GM23338 (cell line): ENCODE measurements around the gene RPP40. TPM values are rescaled to one million over a fixed set of nuclear protein-coding genes. Genes with fewer than 3 reads are reported as not detected.
A peak's percentile ranks its signal among the peaks of the same experiment; 100 is the strongest.

Experiments used
- ATAC-seq: fragments of 200-7000 bp; cut with Tn5 transposase; 3 replicates; pipeline ENCODE4 v1.9.1; 2020
- DNase-seq: peaks from one replicate; pipeline ENCODE4 v3.0.0-alpha.2; 2015; ENCODE audit warnings: low spot score
- H2AFZ ChIP-seq: fragments of 200-600 bp; sonication (generic); 2 replicates; pipeline ENCODE4 v1.8.0; 2016; ENCODE audit warnings: antibody characterized with exemption, mild to moderate bottlenecking, moderate library complexity
- H3F3A ChIP-seq: fragments of 200-600 bp; sonication (generic); replicated peaks from 2 replicates; pipeline ENCODE4 v1.8.0; 2017; ENCODE audit warnings: antibody characterized with exemption, mixed run types, low read depth
- H3K27ac ChIP-seq: fragments of 200-600 bp; sonication (generic); 2 replicates; pipeline ENCODE4 v1.6.1; 2016; ENCODE audit warnings: low read depth
- H3K27me3 ChIP-seq: fragments of 200-600 bp; sonication (generic); 2 replicates; pipeline ENCODE4 v1.8.0; 2016; ENCODE audit warnings: mild to moderate bottlenecking, mixed run types, moderate library complexity; ENCODE audit not compliant: insufficient read depth
- H3K36me3 ChIP-seq: fragments of 200-600 bp; sonication (generic); 2 replicates; pipeline ENCODE4 v1.8.0; 2016; ENCODE audit warnings: mild to moderate bottlenecking; ENCODE audit not compliant: insufficient read depth
- H3K4me1 ChIP-seq: fragments of 200-600 bp; sonication (generic); 2 replicates; pipeline ENCODE4 v1.8.0; 2016; ENCODE audit warnings: mild to moderate bottlenecking, moderate library complexity; ENCODE audit not compliant: insufficient read depth
- H3K4me2 ChIP-seq: fragments of 200-600 bp; sonication (generic); 2 replicates; pipeline ENCODE4 v1.7.1; 2017; ENCODE audit warnings: mixed run types
- H3K4me3 ChIP-seq: fragments of 200-600 bp; sonication (generic); 2 replicates; pipeline ENCODE4 v1.6.1; 2016; ENCODE audit warnings: mixed run types
- H3K79me2 ChIP-seq: fragments of 200-600 bp; sonication (generic); replicated peaks from 2 replicates; pipeline ENCODE4 v1.8.0; 2017; ENCODE audit warnings: mild to moderate bottlenecking; ENCODE audit not compliant: insufficient read depth
- H3K9me2 ChIP-seq: fragments of 200-600 bp; sonication (generic); 2 replicates; pipeline ENCODE4 v1.8.0; 2017; ENCODE audit not compliant: insufficient read depth
- H4K20me1 ChIP-seq: fragments of 200-600 bp; sonication (generic); replicated peaks from 2 replicates; pipeline ENCODE4 v1.8.0; 2017; ENCODE audit warnings: mild to moderate bottlenecking; ENCODE audit not compliant: insufficient read depth
- H3K27ac Mint-ChIP-seq: 2 replicates; pipeline ENCODE4 v1.8.0; 2020; ENCODE audit warnings: inconsistent platforms, mild to moderate bottlenecking, moderate library complexity, mixed read lengths
- H3K27me3 Mint-ChIP-seq: 3 replicates; pipeline ENCODE4 v1.8.0; 2022; ENCODE audit warnings: low read depth, mild to moderate bottlenecking, moderate library complexity, mixed read lengths, inconsistent platforms; ENCODE audit not compliant: insufficient read depth, poor library complexity
- H3K36me3 Mint-ChIP-seq: 3 replicates; pipeline ENCODE4 v1.8.0; 2021; ENCODE audit warnings: low read depth, mild to moderate bottlenecking, inconsistent platforms, moderate library complexity, mixed read lengths
- H3K4me1 Mint-ChIP-seq: 3 replicates; pipeline ENCODE4 v1.8.0; 2020; ENCODE audit warnings: mild to moderate bottlenecking, inconsistent platforms, mixed read lengths
- H3K4me3 Mint-ChIP-seq: 3 replicates; pipeline ENCODE4 v1.8.0; 2021; ENCODE audit warnings: moderate library complexity, mild to moderate bottlenecking, inconsistent platforms, mixed read lengths
- H3K9me3 Mint-ChIP-seq: 3 replicates; pipeline ENCODE4 v1.8.0; 2020; ENCODE audit warnings: moderate library complexity, mild to moderate bottlenecking, inconsistent platforms, mixed read lengths
- CREB1 ChIP-seq: fragments of 250-450 bp; sonication (Bioruptor Pico); IDR thresholded peaks from 2 replicates; pipeline ENCODE4 v1.5.0; 2020; ENCODE audit warnings: low read depth, mild to moderate bottlenecking, moderate library complexity
- EZH2 ChIP-seq: fragments of 200-600 bp; sonication (generic); IDR thresholded peaks from one replicate; pipeline ENCODE4 v1.8.0; 2017; ENCODE audit warnings: antibody characterized with exemption, mild to moderate bottlenecking, low read depth; ENCODE audit not compliant: unreplicated experiment
- EZH2phosphoT487 ChIP-seq: fragments of 200-600 bp; sonication (generic); IDR thresholded peaks from one replicate; pipeline ENCODE4 v1.8.1; 2018; ENCODE audit warnings: antibody characterized with exemption; ENCODE audit not compliant: unreplicated experiment
- JUNB ChIP-seq: IDR thresholded peaks from one replicate; pipeline ENCODE4 v1.6.1; 2016; ENCODE audit warnings: antibody characterized with exemption; ENCODE audit not compliant: unreplicated experiment
- NANOG ChIP-seq: IDR thresholded peaks from 2 replicates; pipeline ENCODE4 v1.6.1; 2016; ENCODE audit warnings: antibody characterized with exemption, borderline replicate concordance
- POLR2AphosphoS5 ChIP-seq: IDR thresholded peaks from 2 replicates; pipeline ENCODE4 v1.6.1; 2016; ENCODE audit warnings: antibody characterized with exemption, low read depth
- STAT1 ChIP-seq: IDR thresholded peaks from one replicate; pipeline ENCODE4 v1.6.1; 2016; ENCODE audit warnings: antibody characterized with exemption; ENCODE audit not compliant: unreplicated experiment
- ZNF114 ChIP-seq: fragments of 250-450 bp; sonication (Bioruptor Pico); IDR thresholded peaks from 2 replicates; pipeline ENCODE4 v1.5.0; 2020; ENCODE audit warnings: mild to moderate bottlenecking, moderate library complexity
- ZNF331 ChIP-seq: fragments of 250-450 bp; sonication (Bioruptor Pico); IDR thresholded peaks from 2 replicates; pipeline ENCODE4 v1.5.0; 2020; ENCODE audit warnings: low read depth, mild to moderate bottlenecking, moderate library complexity
- polyA plus RNA-seq: library from polyadenylated mRNA; unstranded; fragments of >200 nt; fragmentation: Nextera tagmentation; extraction: Ambion mirVana; gene quantifications from 2 replicates; pipeline ENCODE4 v1.2.1, GENCODE V29; 2016
- total RNA-seq: library from RNA; depleted of rRNA; stranded (reverse); fragments of >200 nt; shearing (Covaris generic); gene quantifications from 2 replicates; pipeline ENCODE4 v1.2.3, GENCODE V29; 2014
- TF ChIP-seq, protein P1 (sequence below), 2 experiments: fragments of 200-600 bp in 1 of 2; sonication (generic) in 1 of 2; conservative IDR thresholded peaks; 2 replicates each; pipeline versions ENCODE4 v1.5.1 to v1.6.1; 2016 to 2017; ENCODE audit warnings: antibody characterized with exemption in 2 of 2, low read depth in 2 of 2, mild to moderate bottlenecking in 2 of 2, moderate library complexity in 1 of 2
- TF ChIP-seq, protein P2 (sequence below): IDR thresholded peaks from one replicate; pipeline ENCODE4 v1.6.1; 2018; ENCODE audit warnings: antibody characterized with exemption; ENCODE audit not compliant: unreplicated experiment
- TF ChIP-seq, protein P3 (sequence below): IDR thresholded peaks from 2 replicates; pipeline ENCODE4 v1.6.1; 2016; ENCODE audit warnings: antibody characterized with exemption
- TF ChIP-seq, protein P4 (sequence below): fragments of 250-450 bp; sonication (Bioruptor Pico); IDR thresholded peaks from 2 replicates; pipeline ENCODE4 v1.5.0; 2020; ENCODE audit warnings: mild to moderate bottlenecking, moderate library complexity

RPP40 gene
- total and polyA plus RNA-seq, 2 experiments from 2014 or later, result 39.3 to 40.4 TPM

DNA sequence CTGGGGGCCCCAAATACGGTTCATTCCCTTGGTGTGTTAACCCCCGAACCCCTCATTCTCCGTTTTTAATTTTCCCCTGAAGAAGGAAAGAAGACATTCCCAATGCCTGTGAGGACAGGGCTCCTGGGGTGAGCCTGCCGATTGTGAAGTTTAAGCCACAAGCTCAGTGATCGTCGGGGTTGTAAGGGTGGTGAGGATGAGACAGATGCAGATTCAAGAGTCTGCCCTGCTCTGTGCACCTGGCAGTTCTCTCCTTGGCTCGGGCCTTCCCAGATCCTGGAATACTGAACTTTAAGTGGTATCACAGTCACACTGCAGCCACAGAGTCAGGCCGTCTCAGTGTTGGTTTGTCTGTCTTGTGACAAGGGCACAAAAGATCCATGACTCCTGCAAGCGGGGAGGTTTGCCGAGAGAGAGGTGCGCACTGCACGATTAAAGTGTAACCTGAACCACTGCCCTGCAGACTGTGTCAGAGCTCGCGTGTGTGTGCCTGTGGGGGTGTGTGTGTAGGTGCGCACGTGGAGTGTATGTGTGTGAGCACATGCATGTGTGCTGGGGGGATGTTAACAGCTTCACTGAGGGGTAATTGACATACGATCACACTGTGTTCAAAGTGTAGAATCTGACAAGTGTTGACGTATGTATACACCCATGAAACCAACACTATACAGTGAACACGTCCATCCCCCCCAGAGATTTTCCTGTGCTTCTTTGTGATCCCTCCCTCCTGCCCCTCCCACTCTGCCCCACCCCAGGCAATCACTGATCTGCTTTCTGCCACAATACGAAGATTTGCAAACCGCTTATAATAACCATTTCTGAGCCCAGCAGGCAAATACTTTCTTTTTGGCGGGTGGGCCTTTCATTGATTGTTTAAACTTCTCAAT lies 38.9 kb downstream of the RPP40 start:
- Mint-ChIP-seq H3K9me3 (no peaks in the 10 kb centered on the region), H3K4me1 (peaks cover 16% of the 10 kb centered on the region), H3K27me3 (peaks cover 7% of the 10 kb centered on the region), H3K4me3 (no peak overlapping the region), H3K27ac (no peak overlapping the region; the same call in 1 of the 2 replicates), H3K36me3 (no peaks in the 10 kb centered on the region)
- DNase-seq, result no peak
- no peak for TF ChIP-seq POLR2AphosphoS5
- no peak for TF ChIP-seq CREB1 (CRISPR knock-in tag)
- TF ChIP-seq EZH2, result no peak
- no peak for TF ChIP-seq EZH2phosphoT487
- no peak for TF ChIP-seq JUNB
- TF ChIP-seq ZNF114 (CRISPR knock-in tag), result no peak
- TF ChIP-seq NANOG, result no peak
- TF ChIP-seq, protein P1, sequence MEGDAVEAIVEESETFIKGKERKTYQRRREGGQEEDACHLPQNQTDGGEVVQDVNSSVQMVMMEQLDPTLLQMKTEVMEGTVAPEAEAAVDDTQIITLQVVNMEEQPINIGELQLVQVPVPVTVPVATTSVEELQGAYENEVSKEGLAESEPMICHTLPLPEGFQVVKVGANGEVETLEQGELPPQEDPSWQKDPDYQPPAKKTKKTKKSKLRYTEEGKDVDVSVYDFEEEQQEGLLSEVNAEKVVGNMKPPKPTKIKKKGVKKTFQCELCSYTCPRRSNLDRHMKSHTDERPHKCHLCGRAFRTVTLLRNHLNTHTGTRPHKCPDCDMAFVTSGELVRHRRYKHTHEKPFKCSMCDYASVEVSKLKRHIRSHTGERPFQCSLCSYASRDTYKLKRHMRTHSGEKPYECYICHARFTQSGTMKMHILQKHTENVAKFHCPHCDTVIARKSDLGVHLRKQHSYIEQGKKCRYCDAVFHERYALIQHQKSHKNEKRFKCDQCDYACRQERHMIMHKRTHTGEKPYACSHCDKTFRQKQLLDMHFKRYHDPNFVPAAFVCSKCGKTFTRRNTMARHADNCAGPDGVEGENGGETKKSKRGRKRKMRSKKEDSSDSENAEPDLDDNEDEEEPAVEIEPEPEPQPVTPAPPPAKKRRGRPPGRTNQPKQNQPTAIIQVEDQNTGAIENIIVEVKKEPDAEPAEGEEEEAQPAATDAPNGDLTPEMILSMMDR (conservative IDR thresholded peaks at IDR 0.05; ENCODE audit: low read depth in 2 of 2), result no peak
- no peak for TF ChIP-seq STAT1
- TF ChIP-seq, protein P2, sequence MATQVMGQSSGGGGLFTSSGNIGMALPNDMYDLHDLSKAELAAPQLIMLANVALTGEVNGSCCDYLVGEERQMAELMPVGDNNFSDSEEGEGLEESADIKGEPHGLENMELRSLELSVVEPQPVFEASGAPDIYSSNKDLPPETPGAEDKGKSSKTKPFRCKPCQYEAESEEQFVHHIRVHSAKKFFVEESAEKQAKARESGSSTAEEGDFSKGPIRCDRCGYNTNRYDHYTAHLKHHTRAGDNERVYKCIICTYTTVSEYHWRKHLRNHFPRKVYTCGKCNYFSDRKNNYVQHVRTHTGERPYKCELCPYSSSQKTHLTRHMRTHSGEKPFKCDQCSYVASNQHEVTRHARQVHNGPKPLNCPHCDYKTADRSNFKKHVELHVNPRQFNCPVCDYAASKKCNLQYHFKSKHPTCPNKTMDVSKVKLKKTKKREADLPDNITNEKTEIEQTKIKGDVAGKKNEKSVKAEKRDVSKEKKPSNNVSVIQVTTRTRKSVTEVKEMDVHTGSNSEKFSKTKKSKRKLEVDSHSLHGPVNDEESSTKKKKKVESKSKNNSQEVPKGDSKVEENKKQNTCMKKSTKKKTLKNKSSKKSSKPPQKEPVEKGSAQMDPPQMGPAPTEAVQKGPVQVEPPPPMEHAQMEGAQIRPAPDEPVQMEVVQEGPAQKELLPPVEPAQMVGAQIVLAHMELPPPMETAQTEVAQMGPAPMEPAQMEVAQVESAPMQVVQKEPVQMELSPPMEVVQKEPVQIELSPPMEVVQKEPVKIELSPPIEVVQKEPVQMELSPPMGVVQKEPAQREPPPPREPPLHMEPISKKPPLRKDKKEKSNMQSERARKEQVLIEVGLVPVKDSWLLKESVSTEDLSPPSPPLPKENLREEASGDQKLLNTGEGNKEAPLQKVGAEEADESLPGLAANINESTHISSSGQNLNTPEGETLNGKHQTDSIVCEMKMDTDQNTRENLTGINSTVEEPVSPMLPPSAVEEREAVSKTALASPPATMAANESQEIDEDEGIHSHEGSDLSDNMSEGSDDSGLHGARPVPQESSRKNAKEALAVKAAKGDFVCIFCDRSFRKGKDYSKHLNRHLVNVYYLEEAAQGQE, result no peak
- TF ChIP-seq, protein P3, sequence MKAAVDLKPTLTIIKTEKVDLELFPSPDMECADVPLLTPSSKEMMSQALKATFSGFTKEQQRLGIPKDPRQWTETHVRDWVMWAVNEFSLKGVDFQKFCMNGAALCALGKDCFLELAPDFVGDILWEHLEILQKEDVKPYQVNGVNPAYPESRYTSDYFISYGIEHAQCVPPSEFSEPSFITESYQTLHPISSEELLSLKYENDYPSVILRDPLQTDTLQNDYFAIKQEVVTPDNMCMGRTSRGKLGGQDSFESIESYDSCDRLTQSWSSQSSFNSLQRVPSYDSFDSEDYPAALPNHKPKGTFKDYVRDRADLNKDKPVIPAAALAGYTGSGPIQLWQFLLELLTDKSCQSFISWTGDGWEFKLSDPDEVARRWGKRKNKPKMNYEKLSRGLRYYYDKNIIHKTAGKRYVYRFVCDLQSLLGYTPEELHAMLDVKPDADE, result no peak
- TF ChIP-seq, protein P4, sequence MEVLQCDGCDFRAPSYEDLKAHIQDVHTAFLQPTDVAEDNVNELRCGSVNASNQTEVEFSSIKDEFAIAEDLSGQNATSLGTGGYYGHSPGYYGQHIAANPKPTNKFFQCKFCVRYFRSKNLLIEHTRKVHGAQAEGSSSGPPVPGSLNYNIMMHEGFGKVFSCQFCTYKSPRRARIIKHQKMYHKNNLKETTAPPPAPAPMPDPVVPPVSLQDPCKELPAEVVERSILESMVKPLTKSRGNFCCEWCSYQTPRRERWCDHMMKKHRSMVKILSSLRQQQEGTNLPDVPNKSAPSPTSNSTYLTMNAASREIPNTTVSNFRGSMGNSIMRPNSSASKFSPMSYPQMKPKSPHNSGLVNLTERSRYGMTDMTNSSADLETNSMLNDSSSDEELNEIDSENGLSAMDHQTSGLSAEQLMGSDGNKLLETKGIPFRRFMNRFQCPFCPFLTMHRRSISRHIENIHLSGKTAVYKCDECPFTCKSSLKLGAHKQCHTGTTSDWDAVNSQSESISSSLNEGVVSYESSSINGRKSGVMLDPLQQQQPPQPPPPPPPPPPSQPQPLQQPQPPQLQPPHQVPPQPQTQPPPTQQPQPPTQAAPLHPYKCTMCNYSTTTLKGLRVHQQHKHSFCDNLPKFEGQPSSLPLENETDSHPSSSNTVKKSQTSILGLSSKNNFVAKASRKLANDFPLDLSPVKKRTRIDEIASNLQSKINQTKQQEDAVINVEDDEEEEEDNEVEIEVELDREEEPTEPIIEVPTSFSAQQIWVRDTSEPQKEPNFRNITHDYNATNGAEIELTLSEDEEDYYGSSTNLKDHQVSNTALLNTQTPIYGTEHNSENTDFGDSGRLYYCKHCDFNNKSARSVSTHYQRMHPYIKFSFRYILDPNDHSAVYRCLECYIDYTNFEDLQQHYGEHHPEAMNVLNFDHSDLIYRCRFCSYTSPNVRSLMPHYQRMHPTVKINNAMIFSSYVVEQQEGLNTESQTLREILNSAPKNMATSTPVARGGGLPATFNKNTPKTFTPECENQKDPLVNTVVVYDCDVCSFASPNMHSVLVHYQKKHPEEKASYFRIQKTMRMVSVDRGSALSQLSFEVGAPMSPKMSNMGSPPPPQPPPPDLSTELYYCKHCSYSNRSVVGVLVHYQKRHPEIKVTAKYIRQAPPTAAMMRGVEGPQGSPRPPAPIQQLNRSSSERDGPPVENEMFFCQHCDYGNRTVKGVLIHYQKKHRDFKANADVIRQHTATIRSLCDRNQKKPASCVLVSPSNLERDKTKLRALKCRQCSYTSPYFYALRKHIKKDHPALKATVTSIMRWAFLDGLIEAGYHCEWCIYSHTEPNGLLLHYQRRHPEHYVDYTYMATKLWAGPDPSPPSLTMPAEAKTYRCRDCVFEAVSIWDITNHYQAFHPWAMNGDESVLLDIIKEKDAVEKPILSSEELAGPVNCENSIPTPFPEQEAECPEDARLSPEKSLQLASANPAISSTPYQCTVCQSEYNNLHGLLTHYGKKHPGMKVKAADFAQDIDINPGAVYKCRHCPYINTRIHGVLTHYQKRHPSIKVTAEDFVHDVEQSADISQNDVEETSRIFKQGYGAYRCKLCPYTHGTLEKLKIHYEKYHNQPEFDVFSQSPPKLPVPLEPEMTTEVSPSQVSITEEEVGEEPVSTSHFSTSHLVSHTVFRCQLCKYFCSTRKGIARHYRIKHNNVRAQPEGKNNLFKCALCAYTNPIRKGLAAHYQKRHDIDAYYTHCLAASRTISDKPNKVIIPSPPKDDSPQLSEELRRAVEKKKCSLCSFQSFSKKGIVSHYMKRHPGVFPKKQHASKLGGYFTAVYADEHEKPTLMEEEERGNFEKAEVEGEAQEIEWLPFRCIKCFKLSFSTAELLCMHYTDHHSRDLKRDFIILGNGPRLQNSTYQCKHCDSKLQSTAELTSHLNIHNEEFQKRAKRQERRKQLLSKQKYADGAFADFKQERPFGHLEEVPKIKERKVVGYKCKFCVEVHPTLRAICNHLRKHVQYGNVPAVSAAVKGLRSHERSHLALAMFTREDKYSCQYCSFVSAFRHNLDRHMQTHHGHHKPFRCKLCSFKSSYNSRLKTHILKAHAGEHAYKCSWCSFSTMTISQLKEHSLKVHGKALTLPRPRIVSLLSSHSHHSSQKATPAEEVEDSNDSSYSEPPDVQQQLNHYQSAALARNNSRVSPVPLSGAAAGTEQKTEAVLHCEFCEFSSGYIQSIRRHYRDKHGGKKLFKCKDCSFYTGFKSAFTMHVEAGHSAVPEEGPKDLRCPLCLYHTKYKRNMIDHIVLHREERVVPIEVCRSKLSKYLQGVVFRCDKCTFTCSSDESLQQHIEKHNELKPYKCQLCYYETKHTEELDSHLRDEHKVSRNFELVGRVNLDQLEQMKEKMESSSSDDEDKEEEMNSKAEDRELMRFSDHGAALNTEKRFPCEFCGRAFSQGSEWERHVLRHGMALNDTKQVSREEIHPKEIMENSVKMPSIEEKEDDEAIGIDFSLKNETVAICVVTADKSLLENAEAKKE (CRISPR knock-in tag), result no peak
- TF ChIP-seq ZNF331 (CRISPR knock-in tag), result no peak
- no peaks in the 10 kb centered on the region for H3K79me2 ChIP-seq
- no peaks in the 10 kb centered on the region for H4K20me1 ChIP-seq
- no peaks in the 10 kb centered on the region for H3K36me3 ChIP-seq
- no peaks in the 10 kb centered on the region for H3K27me3 ChIP-seq
- H3K4me2 ChIP-seq, result no peak overlapping the region
- ATAC-seq, result peak; percentile 57
- no peaks in the 10 kb centered on the region for H3K9me2 ChIP-seq
- peak overlapping the region; percentile 80 for H2AFZ ChIP-seq
- H3K27ac ChIP-seq, result no peak overlapping the region
- H3F3A ChIP-seq, result no peaks in the 10 kb centered on the region
- no peaks in the 10 kb centered on the region for H3K4me1 ChIP-seq
- H3K4me3 ChIP-seq, result no peak overlapping the region
